Thoracic aorta (tissue), 2 donors: ENCODE data around the gene NUSAP1. TPM values are rescaled to one million over a fixed set of nuclear protein-coding genes. Genes with fewer than 3 reads are reported as not detected.

Source experiments
- ATAC-seq: fragments of 150-250 bp; one replicate; pipeline ENCODE4 v1.8.0; 2017; ENCODE audit warnings: low read depth; ENCODE audit not compliant: insufficient number of reproducible peaks, low FRiP score
- DNase-seq: peaks from one replicate; pipeline ENCODE4 v3.0.0-alpha.2; 2020; ENCODE audit warnings: low spot score
- H3K27ac ChIP-seq, 2 donors: fragments of 200-600 bp; sonication (generic); 1 replicate in 1 of 2; 2 replicates in 1 of 2; pipeline ENCODE4 v1.5.1; 2016; ENCODE audit warnings: mild to moderate bottlenecking in 2 of 2, moderate library complexity in 2 of 2
- H3K27me3 ChIP-seq: fragments of 200-600 bp; sonication (generic); replicated peaks from 2 replicates; pipeline ENCODE4 v1.6.0; 2016; ENCODE audit warnings: mild to moderate bottlenecking; ENCODE audit not compliant: insufficient read depth
- H3K36me3 ChIP-seq: fragments of 200-600 bp; sonication (generic); one replicate; pipeline ENCODE4 v1.5.1; 2016
- H3K4me1 ChIP-seq, 2 donors: fragments of 200-600 bp; sonication (generic); 1 replicate in 1 of 2; 2 replicates in 1 of 2; pipeline versions ENCODE4 v1.5.1 to v1.6.0; 2016; ENCODE audit warnings: low read depth in 2 of 2, mild to moderate bottlenecking in 1 of 2; ENCODE audit not compliant: control insufficient read depth in 1 of 2
- H3K4me3 ChIP-seq: fragments of 200-600 bp; sonication (generic); 2 replicates; pipeline ENCODE4 v1.5.1; 2016; ENCODE audit warnings: mild to moderate bottlenecking
- H3K9me3 ChIP-seq: fragments of 200-600 bp; sonication (generic); 2 replicates; pipeline ENCODE4 v1.5.1; 2016
- total RNA-seq, 2 donors: library from RNA; depleted of rRNA; stranded (reverse); fragments of >200 nt; gene quantifications; one replicate each; pipeline versions ENCODE4 v1.1.0 to v1.2.3, GENCODE V29; 2016
- TF ChIP-seq, protein P1 (sequence below): fragments of 200-600 bp; sonication (generic); IDR thresholded peaks from one replicate; pipeline ENCODE4 v1.5.1; 2019; ENCODE audit warnings: antibody characterized with exemption

NUSAP1 gene
- total RNA-seq, 2 donors from 2014 or later, result 1.4 to 5.7 TPM

DNA sequence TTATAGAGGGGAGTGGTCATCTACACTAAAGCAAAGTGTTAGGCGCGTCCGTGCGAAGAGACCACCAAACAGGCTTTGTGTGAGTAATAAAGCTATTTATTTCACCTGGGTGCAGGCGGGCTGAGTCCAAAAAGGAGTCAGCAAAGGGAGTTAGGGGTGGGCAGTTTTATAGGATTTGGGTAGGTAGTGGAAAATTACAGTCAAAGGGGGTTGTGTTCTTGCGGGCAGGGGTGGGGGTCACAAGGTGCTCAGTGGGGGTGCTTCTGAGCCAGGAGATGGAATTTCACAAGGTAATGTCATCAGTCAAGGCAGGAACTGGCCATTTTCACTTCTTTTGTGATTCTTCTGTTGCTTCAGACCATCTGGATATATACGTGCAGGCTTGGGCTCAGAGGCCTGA, 47.4 kb upstream of the NUSAP1 start:
- no peak for ATAC-seq
- H3K27me3 ChIP-seq, result no peaks in the 10 kb centered on the region
- peak overlapping the region; percentile 95 for H3K4me3 ChIP-seq
- H3K36me3 ChIP-seq, result peaks cover 21% of the 10 kb centered on the region
- H3K4me1 ChIP-seq, result peaks cover 11 to 38% of the 10 kb centered on the region in 2 donors
- TF ChIP-seq, protein P1, sequence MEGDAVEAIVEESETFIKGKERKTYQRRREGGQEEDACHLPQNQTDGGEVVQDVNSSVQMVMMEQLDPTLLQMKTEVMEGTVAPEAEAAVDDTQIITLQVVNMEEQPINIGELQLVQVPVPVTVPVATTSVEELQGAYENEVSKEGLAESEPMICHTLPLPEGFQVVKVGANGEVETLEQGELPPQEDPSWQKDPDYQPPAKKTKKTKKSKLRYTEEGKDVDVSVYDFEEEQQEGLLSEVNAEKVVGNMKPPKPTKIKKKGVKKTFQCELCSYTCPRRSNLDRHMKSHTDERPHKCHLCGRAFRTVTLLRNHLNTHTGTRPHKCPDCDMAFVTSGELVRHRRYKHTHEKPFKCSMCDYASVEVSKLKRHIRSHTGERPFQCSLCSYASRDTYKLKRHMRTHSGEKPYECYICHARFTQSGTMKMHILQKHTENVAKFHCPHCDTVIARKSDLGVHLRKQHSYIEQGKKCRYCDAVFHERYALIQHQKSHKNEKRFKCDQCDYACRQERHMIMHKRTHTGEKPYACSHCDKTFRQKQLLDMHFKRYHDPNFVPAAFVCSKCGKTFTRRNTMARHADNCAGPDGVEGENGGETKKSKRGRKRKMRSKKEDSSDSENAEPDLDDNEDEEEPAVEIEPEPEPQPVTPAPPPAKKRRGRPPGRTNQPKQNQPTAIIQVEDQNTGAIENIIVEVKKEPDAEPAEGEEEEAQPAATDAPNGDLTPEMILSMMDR, result no peak
- H3K27ac ChIP-seq, result peak overlapping the region in 1 of 2 donors; percentile 90
- no peaks in the 10 kb centered on the region for H3K9me3 ChIP-seq
- DNase-seq, result no peak

DNA sequence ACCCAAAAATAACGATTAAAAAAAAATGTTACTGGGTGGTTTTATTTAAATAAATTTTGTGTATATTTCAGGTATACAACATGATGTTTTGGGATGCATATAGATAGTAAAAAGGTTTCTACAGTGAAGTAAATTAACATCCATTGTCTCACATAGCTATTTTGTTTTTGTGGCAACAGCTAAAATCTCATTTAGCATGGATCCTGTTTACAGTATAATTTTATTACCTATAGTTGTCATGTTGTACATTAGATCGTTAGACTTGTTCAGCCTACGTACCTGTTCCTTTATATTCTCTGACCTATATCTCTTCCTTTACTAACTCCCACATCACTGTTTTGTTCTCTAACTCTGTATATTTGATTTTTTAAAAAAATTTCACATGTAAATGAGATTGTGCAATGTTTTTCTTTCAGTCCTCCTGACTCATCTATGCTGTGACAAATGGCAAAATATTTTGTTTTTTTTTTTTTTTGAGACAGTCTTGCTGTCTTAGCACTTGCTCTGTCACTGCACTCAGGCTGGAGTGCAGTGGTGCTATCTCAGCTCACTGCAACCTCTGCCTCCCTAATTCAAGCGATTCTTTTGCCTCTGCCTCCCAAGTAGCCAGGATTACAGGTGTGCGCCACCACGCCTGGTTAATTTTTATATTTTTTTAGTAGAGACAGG, 45.9 kb upstream of the NUSAP1 start:
- TF ChIP-seq, protein P1, result no peak
- Histone ChIP-seq H3K9me3 (no peaks in the 10 kb centered on the region), H3K36me3 (peaks cover 20% of the 10 kb centered on the region), H3K27me3 (no peaks in the 10 kb centered on the region), H3K4me1 (peaks cover 11 to 38% of the 10 kb centered on the region in 2 donors), H3K4me3 (no peak overlapping the region), H3K27ac (no peak overlapping the region)
- ATAC-seq (no peak), DNase-seq (no peak)

DNA sequence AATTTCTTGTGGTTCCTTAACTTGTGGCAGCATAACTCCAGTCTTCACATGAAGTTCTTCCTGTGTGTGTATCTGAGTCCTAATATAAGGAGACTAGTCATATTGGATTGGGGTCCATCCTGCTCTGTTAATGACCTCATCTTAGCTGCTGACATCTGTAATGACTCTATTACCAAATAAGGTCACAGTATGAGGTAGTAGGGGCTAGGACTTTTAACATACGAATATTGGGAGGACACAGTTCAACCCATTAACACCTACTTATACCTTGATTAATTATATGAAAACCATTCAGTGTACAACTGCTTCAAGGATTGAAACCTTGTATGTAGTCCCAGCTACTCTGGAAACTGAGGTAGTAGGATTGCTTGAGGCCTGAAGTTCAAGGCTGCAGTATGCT, 44.2 kb upstream of the NUSAP1 start:
- H3K9me3 ChIP-seq, result no peaks in the 10 kb centered on the region
- H3K27me3 ChIP-seq, result no peaks in the 10 kb centered on the region
- no peak overlapping the region for H3K27ac ChIP-seq
- TF ChIP-seq, protein P1, result no peak
- no peak for DNase-seq
- ATAC-seq, result no peak
- H3K36me3 ChIP-seq, result peaks cover 22% of the 10 kb centered on the region
- H3K4me1 ChIP-seq, result peaks cover 8 to 38% of the 10 kb centered on the region in 2 donors
- no peak overlapping the region for H3K4me3 ChIP-seq

DNA sequence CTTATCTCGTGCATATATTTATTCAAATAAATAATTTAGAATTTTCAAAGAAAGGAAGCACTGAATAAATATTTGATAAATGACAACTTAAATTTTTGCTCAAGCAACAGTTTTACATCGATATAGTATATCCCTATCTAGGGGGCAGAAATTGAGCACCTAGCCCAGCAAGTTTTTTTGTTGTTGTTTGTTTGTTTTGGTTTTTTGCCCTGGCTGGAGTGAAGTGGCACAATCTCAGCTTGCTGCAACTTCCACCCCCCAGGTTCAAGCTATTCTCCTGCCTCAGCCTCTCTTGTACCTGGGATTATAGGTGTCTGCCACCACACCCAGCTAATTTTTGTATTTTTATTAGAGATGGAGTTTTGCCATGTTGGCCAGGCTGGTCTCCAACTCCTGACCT, 42.7 kb upstream of the NUSAP1 start:
- H3K27ac ChIP-seq, result no peak overlapping the region
- ATAC-seq, result no peak
- no peak overlapping the region for H3K4me3 ChIP-seq

DNA sequence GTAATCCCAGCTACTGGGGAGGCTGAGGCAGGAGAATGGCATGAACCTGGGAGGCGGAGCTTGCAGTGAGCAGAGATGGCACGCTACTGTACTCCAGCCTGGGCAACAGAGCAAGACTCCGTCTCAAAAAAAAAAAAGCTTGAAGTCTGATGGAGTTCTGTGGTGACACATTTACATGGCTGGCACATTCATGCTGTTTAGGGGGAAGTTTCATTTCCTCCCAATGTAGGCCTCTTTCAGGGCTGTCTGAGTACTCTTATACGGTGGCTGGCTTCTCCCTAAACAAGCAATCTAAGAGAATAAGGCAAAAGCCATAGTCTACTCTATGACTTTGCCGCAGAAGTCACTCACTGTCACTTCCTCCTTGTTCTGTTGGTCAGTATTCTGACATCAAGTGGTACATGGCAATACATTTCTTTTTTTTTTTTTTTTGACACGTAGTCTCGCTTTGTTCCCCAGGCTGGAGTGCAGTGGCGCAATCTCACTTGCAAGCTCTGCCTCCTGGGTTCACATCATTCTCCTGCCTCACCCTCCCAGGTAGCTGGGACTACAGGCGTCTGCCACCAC, 41.5 kb upstream of the NUSAP1 start:
- peak overlapping the region in 1 of 2 donors; percentile 10 for H3K27ac ChIP-seq
- H3K9me3 ChIP-seq, result no peaks in the 10 kb centered on the region
- TF ChIP-seq, protein P1, result no peak
- ATAC-seq (no peak), DNase-seq (no peak)
- peaks cover 14% of the 10 kb centered on the region for H3K36me3 ChIP-seq
- no peak overlapping the region for H3K4me3 ChIP-seq
- H3K27me3 ChIP-seq, result no peaks in the 10 kb centered on the region
- peaks cover 0 to 27% of the 10 kb centered on the region in 2 donors for H3K4me1 ChIP-seq

More for the DNA sequence above, 42.7 kb upstream of the NUSAP1 start:
- Histone ChIP-seq H3K9me3 (no peaks in the 10 kb centered on the region), H3K4me1 (peaks cover 7 to 37% of the 10 kb centered on the region in 2 donors), H3K36me3 (peaks cover 22% of the 10 kb centered on the region), H3K27me3 (no peaks in the 10 kb centered on the region)
- TF ChIP-seq, protein P1, result no peak
- no peak for DNase-seq
